GM12878 (cell line): ENCODE data around the gene TRAPPC3L. TPM values are rescaled to one million over a fixed set of nuclear protein-coding genes. Genes with fewer than 3 reads are reported as not detected.

Experiments
- ATAC-seq: fragments of 200-7000 bp; cut with Tn5 transposase; 3 replicates; pipeline ENCODE4 v1.9.1; 2020; ENCODE audit warnings: mild to moderate bottlenecking, moderate library complexity
- BruUV-seq: library from RNA; stranded (reverse); fragments of 400-500 nt; replicated peaks from 2 replicates; lab custom pipeline; 2021; lab: Mats Ljungman, UMichigan
- CTCF ChIA-PET: fragments of 300-600 bp; sonication (Branson Sonifier 250); formaldehyde crosslinking; extraction: SDS; loops from one replicate; lab custom pipeline; 2021; ENCODE audit warnings: inconsistent platforms; lab: Yijun Ruan, JAX
- POLR2A ChIA-PET: fragments of 350-600 bp; formaldehyde crosslinking; extraction: SDS; loops from one replicate; lab custom pipeline; 2021; ENCODE audit warnings: inconsistent platforms; lab: Charles Lee
- RAD21 ChIA-PET: fragments of 300-600 bp; sonication (Branson Sonifier 250); formaldehyde crosslinking; loops from one replicate; lab custom pipeline; 2023; ENCODE audit warnings: antibody characterized with exemption; ENCODE audit not compliant: unreplicated experiment; lab: Charles Lee
- SMC1A ChIA-PET: fragments of 300-600 bp; sonication (Branson Sonifier 250); formaldehyde crosslinking; loops from one replicate; lab custom pipeline; 2023; ENCODE audit not compliant: unreplicated experiment, uncharacterized antibody; lab: Charles Lee
- DNase-seq: peaks from one replicate; pipeline ENCODE4 v3.0.0-alpha.2; 2011; ENCODE audit warnings: low read depth, low spot score
- FAIRE-seq: peaks from 3 replicates; lab custom pipeline; 2011; peaks lifted over from hg19 to GRCh38; lab: Jason Lieb, UNC
- H2AFZ ChIP-seq: 2 replicates; pipeline ENCODE4 v1.6.0; 2011; ENCODE audit warnings: low read depth, low read length, control low read depth; ENCODE audit not compliant: control insufficient read depth
- H3K27ac ChIP-seq: 2 replicates; pipeline ENCODE4 v1.5.1; 2011; ENCODE audit warnings: control low read depth; ENCODE audit not compliant: control insufficient read depth, insufficient read depth
- H3K27me3 ChIP-seq, 2 experiments: replicated peaks in 1 of 2; 2 replicates each; pipeline versions ENCODE4 v1.6.0 to v1.6.1; 2011; ENCODE audit warnings: low read length in 1 of 2; ENCODE audit not compliant: control insufficient read depth in 2 of 2, insufficient read depth in 2 of 2
- H3K36me3 ChIP-seq, 2 experiments: 2 replicates each; pipeline ENCODE4 v1.5.1; 2011; ENCODE audit warnings: low read length in 1 of 2; ENCODE audit not compliant: control insufficient read depth in 2 of 2, insufficient read depth in 2 of 2
- H3K4me1 ChIP-seq: 2 replicates; pipeline ENCODE4 v1.6.1; 2011; ENCODE audit warnings: mild to moderate bottlenecking, low read length, moderate library complexity, mixed read lengths; ENCODE audit not compliant: control insufficient read depth, insufficient read depth
- H3K4me2 ChIP-seq: 2 replicates; pipeline ENCODE4 v1.6.0; 2011; ENCODE audit warnings: control low read depth; ENCODE audit not compliant: control insufficient read depth, insufficient read depth
- H3K4me3 ChIP-seq: fragments of 200-600 bp; sonication (generic); 2 replicates; pipeline ENCODE4 v1.5.1; 2016
- H3K79me2 ChIP-seq: 2 replicates; pipeline ENCODE4 v1.6.0; 2011; ENCODE audit warnings: low read length; ENCODE audit not compliant: control insufficient read depth, insufficient read depth
- H3K9ac ChIP-seq: 2 replicates; pipeline ENCODE4 v1.8.0; 2011; ENCODE audit warnings: low read length, control low read depth, mixed read lengths; ENCODE audit not compliant: control insufficient read depth, insufficient read depth
- H3K9me3 ChIP-seq: replicated peaks from 3 replicates; pipeline ENCODE4 v1.5.1; 2011; ENCODE audit warnings: mild to moderate bottlenecking, low read length; ENCODE audit not compliant: control insufficient read depth, insufficient read depth
- H4K20me1 ChIP-seq: 2 replicates; pipeline ENCODE4 v1.6.0; 2011; ENCODE audit not compliant: control insufficient read depth, insufficient read depth
- ASH2L ChIP-seq: fragments of 300-600, 200-600 bp; sonication (generic); IDR thresholded peaks from 2 replicates; pipeline ENCODE4 v1.6.1; 2017; ENCODE audit warnings: low read depth, mild to moderate bottlenecking, borderline replicate concordance
- MEF2A ChIP-seq: IDR thresholded peaks from 2 replicates; pipeline ENCODE4 v1.6.1; 2011; ENCODE audit warnings: low read depth, mild to moderate bottlenecking, low read length, moderate library complexity; ENCODE audit not compliant: insufficient read depth
- NBN ChIP-seq: fragments of 450-650 bp; IDR thresholded peaks from 2 replicates; pipeline ENCODE4 v1.6.1; 2016
- ZNF24 ChIP-seq: fragments of 450-650 bp; IDR thresholded peaks from 2 replicates; pipeline ENCODE4 v1.6.1; 2017; ENCODE audit warnings: antibody characterized with exemption, mild to moderate bottlenecking
- WGBS: methylation state at CpG from one replicate; pipeline ENCODE4 v1.1.6; 2016; ENCODE audit warnings: low lambda C conversion rate; ENCODE audit not compliant: insufficient replicate concordance, insufficient coverage; ENCODE audit errors: missing lambda C conversion rate; 5-methylcytosine and 5-hydroxymethylcytosine counted together
- in situ Hi-C: fragments of 300-500 bp; cut with MboI; formaldehyde crosslinking; loops from 9 replicates; pipeline ENCODE4 v1.14.3; 2018; ENCODE audit warnings: mixed read lengths
- intact Hi-C: fragments of 100-400 bp; cut with micrococcal nuclease; formaldehyde crosslinking; loops from one replicate; pipeline ENCODE4 v1.14.2; 2022; ENCODE audit not compliant: unreplicated experiment
- polyA plus RNA-seq, 11 experiments: library from polyadenylated mRNA; depleted of rRNA in 4 of 11; unstranded in 6 of 11; stranded (reverse) in 5 of 11; fragments of >200 nt; fragmentation: Nextera tagmentation in 4 of 11; fragmentation: Illumina TruSeq in 1 of 11; extraction: Ambion mirVana in 4 of 11; extraction: Trizol in 1 of 11; gene quantifications; 1 replicate in 1 of 11; 2 replicates in 10 of 11; pipeline versions ENCODE4 v1.2.1 to v1.2.3, GENCODE V29; 2011 to 2016; ENCODE audit warnings: inconsistent platforms in 2 of 11, missing spikeins in 2 of 11, low read depth in 1 of 11
- total RNA-seq, 4 experiments: library from RNA; depleted of rRNA in 3 of 4; stranded (reverse); fragments of >200 nt in 3 of 4; fragmentation: Illumina TruSeq in 1 of 4; extraction: Trizol in 1 of 4; gene quantifications; 2 replicates each; pipeline versions ENCODE4 v1.2.1 to v1.2.3, GENCODE V29; 2013 to 2021
- TF ChIP-seq, protein P1 (sequence below): fragments of 450-650 bp; IDR thresholded peaks from 2 replicates; pipeline ENCODE4 v1.6.1; 2018; ENCODE audit warnings: borderline replicate concordance, mild to moderate bottlenecking; ENCODE audit not compliant: partially characterized antibody

Gene TRAPPC3L
- total and polyA plus RNA-seq, 10 of the 15 experiments (the other 5 are each of a cell fraction or from before 2014, with no cell fraction given), result not detected

DNA sequence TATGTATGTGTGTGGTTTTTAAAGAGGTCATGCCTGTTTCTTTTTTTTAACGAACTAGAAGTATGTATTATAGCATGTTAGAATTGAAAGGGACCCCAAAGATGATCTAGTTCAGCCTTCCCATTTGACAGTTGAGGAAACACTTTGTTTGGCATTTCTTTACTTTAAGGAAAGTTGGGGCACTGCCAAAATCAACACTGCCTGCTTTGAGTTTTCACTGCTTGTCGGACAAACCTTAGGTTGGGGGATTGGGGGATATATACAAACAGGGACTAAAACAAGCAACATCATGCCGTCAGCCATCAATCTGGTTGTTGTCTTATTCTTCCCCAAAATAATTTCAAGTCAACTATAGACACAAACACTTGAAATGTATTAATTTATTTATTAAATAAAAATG, 98.4 kb downstream of the TRAPPC3L start:
- DNase-seq, result no peak
- BruUV-seq, result no TSS peak
- ChIA-PET POLR2A (no interaction called here), RAD21 (interaction anchor here (0.8 to 7.3 kb wide), 9 partner anchors 13 to 178 kb away, joined by 3 to 54 read pairs (median 4); partner anchors contain the start of gene TSPYL1), SMC1A (interaction anchor here (0.7 to 3.3 kb wide), 11 partner anchors 14 to 278 kb away, joined by 3 to 21 read pairs (median 4); partner anchors contain the start of gene CALHM6), CTCF (interaction anchor here (0.6 to 2.8 kb wide), 13 partner anchors 12 to 178 kb away, joined by 3 to 17 read pairs (median 4); partner anchors contain the start of gene TSPYL1)
- Histone ChIP-seq H3K27ac (no peak overlapping the region), H3K36me3 (no peaks in the 10 kb centered on the region), H3K4me1 (peaks cover 10% of the 10 kb centered on the region), H3K4me2 (no peak overlapping the region), H3K9me3 (no peaks in the 10 kb centered on the region), H3K9ac (no peak overlapping the region), H4K20me1 (no peaks in the 10 kb centered on the region), H3K27me3 (no peaks in the 10 kb centered on the region), H3K79me2 (no peaks in the 10 kb centered on the region), H3K4me3 (no peak overlapping the region), H2AFZ (no peak overlapping the region)
- ATAC-seq, result no peak
- intact Hi-C loops, result no loop called here
- 82% methylated on average over 3 of the region's 3 CpGs for WGBS
- no peak for TF ChIP-seq ASH2L
- TF ChIP-seq ZNF24, result no peak
- TF ChIP-seq MEF2A, result no peak
- TF ChIP-seq NBN, result no peak
- TF ChIP-seq, protein P1, sequence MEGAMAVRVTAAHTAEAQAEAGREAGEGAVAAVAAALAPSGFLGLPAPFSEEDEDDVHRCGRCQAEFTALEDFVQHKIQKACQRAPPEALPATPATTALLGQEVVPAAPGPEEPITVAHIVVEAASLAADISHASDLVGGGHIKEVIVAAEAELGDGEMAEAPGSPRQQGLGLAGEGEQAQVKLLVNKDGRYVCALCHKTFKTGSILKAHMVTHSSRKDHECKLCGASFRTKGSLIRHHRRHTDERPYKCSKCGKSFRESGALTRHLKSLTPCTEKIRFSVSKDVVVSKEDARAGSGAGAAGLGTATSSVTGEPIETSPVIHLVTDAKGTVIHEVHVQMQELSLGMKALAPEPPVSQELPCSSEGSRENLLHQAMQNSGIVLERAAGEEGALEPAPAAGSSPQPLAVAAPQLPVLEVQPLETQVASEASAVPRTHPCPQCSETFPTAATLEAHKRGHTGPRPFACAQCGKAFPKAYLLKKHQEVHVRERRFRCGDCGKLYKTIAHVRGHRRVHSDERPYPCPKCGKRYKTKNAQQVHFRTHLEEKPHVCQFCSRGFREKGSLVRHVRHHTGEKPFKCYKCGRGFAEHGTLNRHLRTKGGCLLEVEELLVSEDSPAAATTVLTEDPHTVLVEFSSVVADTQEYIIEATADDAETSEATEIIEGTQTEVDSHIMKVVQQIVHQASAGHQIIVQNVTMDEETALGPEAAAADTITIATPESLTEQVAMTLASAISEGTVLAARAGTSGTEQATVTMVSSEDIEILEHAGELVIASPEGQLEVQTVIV, result no peak
- in situ Hi-C loops, result no loop called here
- FAIRE-seq, result no peak
